Esophagus muscularis mucosa (tissue), 4 donors: ENCODE measurements around the gene SLC25A47. TPM values are rescaled to one million over a fixed set of nuclear protein-coding genes. Genes with fewer than 3 reads are reported as not detected.

Experiments used
- DNase-seq: peaks from one replicate; pipeline ENCODE4 v3.0.0-alpha.2; 2017; ENCODE audit errors: extremely low spot score
- H3K27ac ChIP-seq, 4 donors: fragments of 200-600 bp; sonication (generic); replicated peaks in 1 of 4; 1 replicate in 3 of 4; 2 replicates in 1 of 4; pipeline ENCODE4 v1.5.1; 2016 to 2019; ENCODE audit warnings: mild to moderate bottlenecking in 1 of 4
- H3K27me3 ChIP-seq, 4 donors: fragments of 200-600 bp; sonication (generic); one replicate each; pipeline versions ENCODE4 v1.5.1 to v1.6.0; 2016 to 2019
- H3K36me3 ChIP-seq, 4 donors: fragments of 200-600 bp; sonication (generic); one replicate each; pipeline ENCODE4 v1.5.1; 2016 to 2019
- H3K4me1 ChIP-seq, 4 donors: fragments of 200-600 bp; sonication (generic); one replicate each; pipeline ENCODE4 v1.5.1; 2016 to 2019
- H3K4me3 ChIP-seq, 4 donors: fragments of 200-600 bp; sonication (generic); 1 replicate in 2 of 4; 2 replicates in 2 of 4; pipeline ENCODE4 v1.5.1; 2016 to 2019; ENCODE audit warnings: mild to moderate bottlenecking in 4 of 4, moderate library complexity in 1 of 4
- H3K9me3 ChIP-seq, 4 donors: fragments of 200-600 bp; sonication (generic); 1 replicate in 3 of 4; 2 replicates in 1 of 4; pipeline ENCODE4 v1.5.1; 2016 to 2019
- EP300 ChIP-seq: sonication (generic); formaldehyde crosslinking; IDR thresholded peaks from one replicate; pipeline ENCODE4 v1.6.1; 2017; ENCODE audit warnings: antibody characterized with exemption
- POLR2A ChIP-seq: fragments of 450-650 bp; IDR thresholded peaks from one replicate; pipeline ENCODE4 v1.6.1; 2017; ENCODE audit warnings: antibody characterized with exemption, moderate library complexity, mild to moderate bottlenecking, low read depth
- POLR2AphosphoS5 ChIP-seq, 2 donors: sonication (generic); formaldehyde crosslinking; IDR thresholded peaks; one replicate each; pipeline ENCODE4 v1.6.1; 2017; ENCODE audit warnings: antibody characterized with exemption in 2 of 2
- WGBS: methylation state at CpG from one replicate; pipeline ENCODE4 v1.1.5; 2018; 5-methylcytosine and 5-hydroxymethylcytosine counted together
- intact Hi-C: fragments of 100-400 bp; cut with DNase I; formaldehyde crosslinking; loops from one replicate; pipeline ENCODE4 v1.15.1; 2023
- total RNA-seq, 4 donors: library from RNA; depleted of rRNA; stranded (reverse); fragments of >200 nt; gene quantifications; one replicate each; pipeline versions ENCODE4 v1.1.0 to v1.2.1, GENCODE V29; 2016
- TF ChIP-seq, protein P1 (sequence below), 3 experiments: fragments of 200-600 bp in 2 of 3; fragments of 450-650 bp in 1 of 3; sonication (generic) in 2 of 3; IDR thresholded peaks; one replicate each; pipeline ENCODE4 v1.5.1; 2017 to 2019; ENCODE audit warnings: antibody characterized with exemption in 3 of 3, mild to moderate bottlenecking in 2 of 3, moderate library complexity in 1 of 3

Gene SLC25A47
- total RNA-seq, 4 donors from 2014 or later = not detected

DNA sequence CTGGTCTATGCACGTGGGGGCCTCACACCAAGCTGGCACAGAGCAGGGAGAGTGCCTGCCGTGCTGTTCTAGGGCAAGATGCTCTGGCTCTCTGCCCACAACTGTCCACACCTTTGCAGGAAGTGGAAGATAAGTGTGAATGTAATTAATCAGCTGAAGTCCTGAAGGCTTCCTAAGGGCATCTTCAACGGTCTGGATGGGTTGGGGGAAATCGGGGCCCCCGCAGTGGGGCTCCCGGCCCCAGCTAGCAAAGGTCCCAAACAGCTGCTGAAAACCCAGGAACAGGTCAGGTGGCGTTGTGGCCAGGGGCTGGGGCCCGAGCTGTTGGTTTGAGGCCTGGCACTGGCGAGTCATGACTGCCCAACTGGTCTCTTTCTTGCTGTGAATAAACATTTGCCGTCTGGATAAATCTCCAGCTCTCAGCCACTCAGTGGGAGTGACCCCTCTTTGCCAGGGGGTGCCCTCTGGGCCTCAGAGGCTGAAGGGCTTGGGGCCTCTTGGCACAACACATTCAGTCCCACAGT lies 10.2 kb upstream of the SLC25A47 start:
- Histone ChIP-seq H3K36me3 (no peaks in the 10 kb centered on the region), H3K4me1 (peaks cover 14 to 23% (median 20%) of the 10 kb centered on the region in 4 donors), H3K9me3 (no peaks in the 10 kb centered on the region), H3K27me3 (peaks cover 0 to 5% (median 0%) of the 10 kb centered on the region in 4 donors), H3K4me3 (no peak overlapping the region), H3K27ac (no peak overlapping the region)
- WGBS = 41% methylated on average over 8 of the region's 10 CpGs
- DNase-seq = no peak
- no peak for TF ChIP-seq POLR2A
- TF ChIP-seq, protein P1, sequence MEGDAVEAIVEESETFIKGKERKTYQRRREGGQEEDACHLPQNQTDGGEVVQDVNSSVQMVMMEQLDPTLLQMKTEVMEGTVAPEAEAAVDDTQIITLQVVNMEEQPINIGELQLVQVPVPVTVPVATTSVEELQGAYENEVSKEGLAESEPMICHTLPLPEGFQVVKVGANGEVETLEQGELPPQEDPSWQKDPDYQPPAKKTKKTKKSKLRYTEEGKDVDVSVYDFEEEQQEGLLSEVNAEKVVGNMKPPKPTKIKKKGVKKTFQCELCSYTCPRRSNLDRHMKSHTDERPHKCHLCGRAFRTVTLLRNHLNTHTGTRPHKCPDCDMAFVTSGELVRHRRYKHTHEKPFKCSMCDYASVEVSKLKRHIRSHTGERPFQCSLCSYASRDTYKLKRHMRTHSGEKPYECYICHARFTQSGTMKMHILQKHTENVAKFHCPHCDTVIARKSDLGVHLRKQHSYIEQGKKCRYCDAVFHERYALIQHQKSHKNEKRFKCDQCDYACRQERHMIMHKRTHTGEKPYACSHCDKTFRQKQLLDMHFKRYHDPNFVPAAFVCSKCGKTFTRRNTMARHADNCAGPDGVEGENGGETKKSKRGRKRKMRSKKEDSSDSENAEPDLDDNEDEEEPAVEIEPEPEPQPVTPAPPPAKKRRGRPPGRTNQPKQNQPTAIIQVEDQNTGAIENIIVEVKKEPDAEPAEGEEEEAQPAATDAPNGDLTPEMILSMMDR (IDR thresholded peaks at IDR 0.05) = no peak
- no peak for TF ChIP-seq POLR2AphosphoS5 (IDR thresholded peaks at IDR 0.05)
- no peak for TF ChIP-seq EP300
- intact Hi-C loops = no loop called here

DNA sequence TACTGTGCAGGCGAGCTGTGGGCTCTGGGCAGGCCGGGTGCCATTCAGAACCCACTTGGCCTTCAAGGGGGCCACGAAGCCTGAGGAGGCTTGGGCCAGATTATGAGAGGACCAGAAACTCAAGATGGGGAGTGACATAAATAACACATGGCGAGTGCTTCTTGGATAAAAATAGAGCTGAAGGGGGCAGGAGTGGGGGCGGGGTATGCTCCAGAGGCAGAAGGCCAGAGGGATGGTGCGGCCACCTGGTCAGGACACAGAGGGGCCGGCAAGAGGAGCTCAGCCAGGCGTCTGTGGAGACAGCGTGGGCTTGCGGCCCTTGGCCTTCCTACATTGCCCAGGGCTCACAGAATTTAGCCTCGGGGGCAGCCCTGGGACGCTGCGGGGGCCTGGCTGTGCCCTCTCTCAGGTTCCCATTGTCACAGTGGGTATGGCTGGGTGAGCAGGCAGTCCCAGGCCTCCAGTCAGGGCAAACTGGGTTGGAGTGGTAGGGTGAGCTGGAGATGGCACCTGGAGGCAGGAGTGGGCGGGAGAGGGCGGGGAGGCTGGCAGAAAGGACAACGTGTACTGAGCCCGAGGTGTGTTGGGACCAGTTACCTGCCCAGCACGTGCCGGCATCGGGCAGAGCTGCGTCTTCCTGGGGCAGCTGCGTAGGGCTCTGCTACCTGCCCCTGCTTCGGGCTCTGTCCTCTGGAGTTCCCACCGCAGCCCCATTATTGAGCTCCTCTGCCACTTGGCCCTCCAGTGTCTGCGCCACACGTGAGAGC lies 9.5 kb upstream of the SLC25A47 start:
- H3K9me3 ChIP-seq = no peaks in the 10 kb centered on the region
- no peak overlapping the region for H3K27ac ChIP-seq
- peaks cover 16 to 24% (median 20%) of the 10 kb centered on the region in 4 donors for H3K4me1 ChIP-seq
- WGBS = 86% methylated on average over 17 of the region's 26 CpGs
- peaks cover 0 to 5% (median 0%) of the 10 kb centered on the region in 4 donors for H3K27me3 ChIP-seq
- intact Hi-C loops = no loop called here
- no peak for DNase-seq
- TF ChIP-seq POLR2A = no peak
- TF ChIP-seq, protein P1 (IDR thresholded peaks at IDR 0.05) = no peak
- H3K36me3 ChIP-seq = no peaks in the 10 kb centered on the region
- H3K4me3 ChIP-seq = no peak overlapping the region

DNA sequence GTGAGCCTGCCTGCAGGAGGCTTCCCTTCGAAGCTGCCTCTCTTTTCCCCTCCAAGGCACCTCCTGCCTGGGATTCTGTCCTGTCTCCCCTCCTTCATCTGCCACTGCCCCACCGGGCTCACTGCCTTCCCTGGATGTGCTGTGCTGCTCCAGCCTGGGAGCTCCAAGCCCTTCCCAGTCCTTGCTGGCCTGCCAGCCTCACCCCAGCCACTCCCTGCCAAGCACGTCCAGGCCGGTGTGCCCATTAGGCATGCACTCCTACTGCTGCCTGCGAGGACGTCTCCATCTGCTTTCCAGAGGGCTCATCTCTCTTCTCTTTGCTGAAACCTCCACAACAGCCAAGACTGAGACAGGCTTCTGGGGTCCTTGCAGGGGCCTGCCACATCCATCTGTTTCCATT lies 8.4 kb upstream of the SLC25A47 start:
- intact Hi-C loops = no loop called here
- TF ChIP-seq POLR2AphosphoS5 (IDR thresholded peaks at IDR 0.05) (no peak), EP300 (no peak), POLR2A (no peak)
- TF ChIP-seq, protein P1 (IDR thresholded peaks at IDR 0.05) = no peak
- WGBS = 80% methylated on average over 6 of the region's 6 CpGs
- DNase-seq = no peak
- H3K4me1 ChIP-seq = peaks cover 13 to 21% (median 18%) of the 10 kb centered on the region in 4 donors
- H3K27ac ChIP-seq = no peak overlapping the region
- no peaks in the 10 kb centered on the region for H3K36me3 ChIP-seq
- no peaks in the 10 kb centered on the region for H3K9me3 ChIP-seq
- peaks cover 0 to 5% (median 0%) of the 10 kb centered on the region in 4 donors for H3K27me3 ChIP-seq
- H3K4me3 ChIP-seq = no peak overlapping the region

DNA sequence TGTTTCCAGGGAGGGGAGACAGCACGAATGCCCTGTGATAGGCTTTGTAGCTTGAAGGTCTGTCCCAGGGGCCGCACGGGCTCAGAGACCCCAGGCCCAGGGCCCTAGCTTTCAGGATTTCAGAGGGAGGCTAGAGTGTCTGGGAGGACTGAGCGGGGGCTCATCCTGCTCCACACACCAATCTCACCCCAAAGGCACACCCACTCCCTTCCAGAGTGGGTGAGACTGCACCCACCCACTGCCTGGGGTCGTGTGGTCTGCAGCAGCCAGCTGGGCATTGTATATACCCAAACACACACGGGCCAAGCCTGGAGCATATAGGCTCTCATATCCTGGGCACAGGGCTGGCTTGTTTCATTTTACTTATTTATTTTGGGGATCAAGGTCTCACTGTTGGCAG lies 5.8 kb upstream of the SLC25A47 start:
- TF ChIP-seq POLR2AphosphoS5 (IDR thresholded peaks at IDR 0.05) (no peak), POLR2A (no peak), EP300 (no peak)
- TF ChIP-seq, protein P1 (IDR thresholded peaks at IDR 0.05) = no peak
- intact Hi-C loops = no loop called here
- Histone ChIP-seq H3K27ac (no peak overlapping the region), H3K36me3 (no peaks in the 10 kb centered on the region), H3K9me3 (no peaks in the 10 kb centered on the region), H3K4me3 (no peak overlapping the region), H3K27me3 (peaks cover 0 to 5% (median 0%) of the 10 kb centered on the region in 4 donors), H3K4me1 (peaks cover 11 to 18% (median 12%) of the 10 kb centered on the region in 4 donors)
- DNase-seq = no peak
- 83% methylated on average over 1 of the region's 6 CpGs for WGBS
